GM23338 (cell line): ENCODE measurements around the gene LEMD1. TPM values are rescaled to one million over a fixed set of nuclear protein-coding genes. Genes with fewer than 3 reads are reported as not detected.

Experiments
- ATAC-seq: fragments of 200-7000 bp; cut with Tn5 transposase; 3 replicates; pipeline ENCODE4 v1.9.1; 2020
- DNase-seq: peaks from one replicate; pipeline ENCODE4 v3.0.0-alpha.2; 2015; ENCODE audit warnings: low spot score
- H2AFZ ChIP-seq: fragments of 200-600 bp; sonication (generic); 2 replicates; pipeline ENCODE4 v1.8.0; 2016; ENCODE audit warnings: antibody characterized with exemption, mild to moderate bottlenecking, moderate library complexity
- H3F3A ChIP-seq: fragments of 200-600 bp; sonication (generic); replicated peaks from 2 replicates; pipeline ENCODE4 v1.8.0; 2017; ENCODE audit warnings: antibody characterized with exemption, mixed run types, low read depth
- H3K27ac ChIP-seq: fragments of 200-600 bp; sonication (generic); 2 replicates; pipeline ENCODE4 v1.6.1; 2016; ENCODE audit warnings: low read depth
- H3K27me3 ChIP-seq: fragments of 200-600 bp; sonication (generic); 2 replicates; pipeline ENCODE4 v1.8.0; 2016; ENCODE audit warnings: mild to moderate bottlenecking, mixed run types, moderate library complexity; ENCODE audit not compliant: insufficient read depth
- H3K36me3 ChIP-seq: fragments of 200-600 bp; sonication (generic); 2 replicates; pipeline ENCODE4 v1.8.0; 2016; ENCODE audit warnings: mild to moderate bottlenecking; ENCODE audit not compliant: insufficient read depth
- H3K4me1 ChIP-seq: fragments of 200-600 bp; sonication (generic); 2 replicates; pipeline ENCODE4 v1.8.0; 2016; ENCODE audit warnings: mild to moderate bottlenecking, moderate library complexity; ENCODE audit not compliant: insufficient read depth
- H3K4me2 ChIP-seq: fragments of 200-600 bp; sonication (generic); 2 replicates; pipeline ENCODE4 v1.7.1; 2017; ENCODE audit warnings: mixed run types
- H3K4me3 ChIP-seq: fragments of 200-600 bp; sonication (generic); 2 replicates; pipeline ENCODE4 v1.6.1; 2016; ENCODE audit warnings: mixed run types
- H3K79me2 ChIP-seq: fragments of 200-600 bp; sonication (generic); replicated peaks from 2 replicates; pipeline ENCODE4 v1.8.0; 2017; ENCODE audit warnings: mild to moderate bottlenecking; ENCODE audit not compliant: insufficient read depth
- H3K9me2 ChIP-seq: fragments of 200-600 bp; sonication (generic); 2 replicates; pipeline ENCODE4 v1.8.0; 2017; ENCODE audit not compliant: insufficient read depth
- H4K20me1 ChIP-seq: fragments of 200-600 bp; sonication (generic); replicated peaks from 2 replicates; pipeline ENCODE4 v1.8.0; 2017; ENCODE audit warnings: mild to moderate bottlenecking; ENCODE audit not compliant: insufficient read depth
- H3K27ac Mint-ChIP-seq: 2 replicates; pipeline ENCODE4 v1.8.0; 2020; ENCODE audit warnings: inconsistent platforms, mild to moderate bottlenecking, moderate library complexity, mixed read lengths
- H3K27me3 Mint-ChIP-seq: 3 replicates; pipeline ENCODE4 v1.8.0; 2022; ENCODE audit warnings: low read depth, mild to moderate bottlenecking, moderate library complexity, mixed read lengths, inconsistent platforms; ENCODE audit not compliant: insufficient read depth, poor library complexity
- H3K36me3 Mint-ChIP-seq: 3 replicates; pipeline ENCODE4 v1.8.0; 2021; ENCODE audit warnings: low read depth, mild to moderate bottlenecking, inconsistent platforms, moderate library complexity, mixed read lengths
- H3K4me1 Mint-ChIP-seq: 3 replicates; pipeline ENCODE4 v1.8.0; 2020; ENCODE audit warnings: mild to moderate bottlenecking, inconsistent platforms, mixed read lengths
- H3K4me3 Mint-ChIP-seq: 3 replicates; pipeline ENCODE4 v1.8.0; 2021; ENCODE audit warnings: moderate library complexity, mild to moderate bottlenecking, inconsistent platforms, mixed read lengths
- H3K9me3 Mint-ChIP-seq: 3 replicates; pipeline ENCODE4 v1.8.0; 2020; ENCODE audit warnings: moderate library complexity, mild to moderate bottlenecking, inconsistent platforms, mixed read lengths
- CREB1 ChIP-seq: fragments of 250-450 bp; sonication (Bioruptor Pico); IDR thresholded peaks from 2 replicates; pipeline ENCODE4 v1.5.0; 2020; ENCODE audit warnings: low read depth, mild to moderate bottlenecking, moderate library complexity
- ETS1 ChIP-seq: IDR thresholded peaks from 2 replicates; pipeline ENCODE4 v1.6.1; 2016; ENCODE audit warnings: antibody characterized with exemption
- EZH2 ChIP-seq: fragments of 200-600 bp; sonication (generic); IDR thresholded peaks from one replicate; pipeline ENCODE4 v1.8.0; 2017; ENCODE audit warnings: antibody characterized with exemption, mild to moderate bottlenecking, low read depth; ENCODE audit not compliant: unreplicated experiment
- EZH2phosphoT487 ChIP-seq: fragments of 200-600 bp; sonication (generic); IDR thresholded peaks from one replicate; pipeline ENCODE4 v1.8.1; 2018; ENCODE audit warnings: antibody characterized with exemption; ENCODE audit not compliant: unreplicated experiment
- JUNB ChIP-seq: IDR thresholded peaks from one replicate; pipeline ENCODE4 v1.6.1; 2016; ENCODE audit warnings: antibody characterized with exemption; ENCODE audit not compliant: unreplicated experiment
- NANOG ChIP-seq: IDR thresholded peaks from 2 replicates; pipeline ENCODE4 v1.6.1; 2016; ENCODE audit warnings: antibody characterized with exemption, borderline replicate concordance
- POLR2AphosphoS5 ChIP-seq: IDR thresholded peaks from 2 replicates; pipeline ENCODE4 v1.6.1; 2016; ENCODE audit warnings: antibody characterized with exemption, low read depth
- STAT1 ChIP-seq: IDR thresholded peaks from one replicate; pipeline ENCODE4 v1.6.1; 2016; ENCODE audit warnings: antibody characterized with exemption; ENCODE audit not compliant: unreplicated experiment
- ZNF114 ChIP-seq: fragments of 250-450 bp; sonication (Bioruptor Pico); IDR thresholded peaks from 2 replicates; pipeline ENCODE4 v1.5.0; 2020; ENCODE audit warnings: mild to moderate bottlenecking, moderate library complexity
- ZNF331 ChIP-seq: fragments of 250-450 bp; sonication (Bioruptor Pico); IDR thresholded peaks from 2 replicates; pipeline ENCODE4 v1.5.0; 2020; ENCODE audit warnings: low read depth, mild to moderate bottlenecking, moderate library complexity
- polyA plus RNA-seq: library from polyadenylated mRNA; unstranded; fragments of >200 nt; fragmentation: Nextera tagmentation; extraction: Ambion mirVana; gene quantifications from 2 replicates; pipeline ENCODE4 v1.2.1, GENCODE V29; 2016
- total RNA-seq: library from RNA; depleted of rRNA; stranded (reverse); fragments of >200 nt; shearing (Covaris generic); gene quantifications from 2 replicates; pipeline ENCODE4 v1.2.3, GENCODE V29; 2014
- TF ChIP-seq, protein P1 (sequence below), 2 experiments: fragments of 200-600 bp in 1 of 2; sonication (generic) in 1 of 2; conservative IDR thresholded peaks; 2 replicates each; pipeline versions ENCODE4 v1.5.1 to v1.6.1; 2016 to 2017; ENCODE audit warnings: antibody characterized with exemption in 2 of 2, low read depth in 2 of 2, mild to moderate bottlenecking in 2 of 2, moderate library complexity in 1 of 2
- TF ChIP-seq, protein P2 (sequence below): IDR thresholded peaks from one replicate; pipeline ENCODE4 v1.6.1; 2018; ENCODE audit warnings: antibody characterized with exemption; ENCODE audit not compliant: unreplicated experiment

The LEMD1 gene
- total and polyA plus RNA-seq, 2 experiments from 2014 or later: 4.7 to 10.7 TPM

DNA sequence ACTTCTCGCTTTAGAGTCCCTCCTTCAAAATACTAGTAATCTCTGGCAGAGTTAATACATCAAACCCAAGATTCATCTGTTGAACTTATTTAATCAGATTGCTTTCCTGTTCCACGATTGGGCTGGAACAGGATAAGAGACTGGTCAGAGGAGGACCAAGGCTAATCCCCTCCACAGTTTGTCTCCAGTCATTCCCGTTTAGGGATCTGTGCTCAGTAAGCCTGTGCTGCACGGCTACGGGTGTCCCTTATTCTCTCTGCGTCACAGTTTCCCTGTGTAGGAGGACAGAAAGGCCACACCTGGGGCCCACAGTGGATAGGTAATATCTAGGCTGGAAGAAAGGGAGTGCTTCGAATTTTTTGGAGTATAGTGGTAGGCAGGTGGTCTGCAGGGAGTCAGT, 83.8 kb downstream of the LEMD1 start:
- Histone ChIP-seq H2AFZ (no peak overlapping the region), H3K79me2 (no peaks in the 10 kb centered on the region), H3K9me2 (no peaks in the 10 kb centered on the region), H3F3A (0 out of 2 replicates have a peak, but pooled peaks cover 3% of the 10 kb centered on the region), H3K27me3 (peaks cover 13% of the 10 kb centered on the region), H3K4me1 (peaks cover 8% of the 10 kb centered on the region; the same call in 1 of the 2 replicates), H3K4me3 (no peak overlapping the region), H3K4me2 (no peak overlapping the region), H4K20me1 (no peaks in the 10 kb centered on the region), H3K27ac (no peak overlapping the region), H3K36me3 (no peaks in the 10 kb centered on the region)
- Mint-ChIP-seq H3K27me3 (peaks cover 36% of the 10 kb centered on the region), H3K27ac (no peak overlapping the region), H3K9me3 (no peaks in the 10 kb centered on the region), H3K4me3 (no peak overlapping the region), H3K4me1 (peaks cover 23% of the 10 kb centered on the region), H3K36me3 (no peaks in the 10 kb centered on the region)
- ATAC-seq (no peak), DNase-seq (no peak)
- TF ChIP-seq ZNF331 (CRISPR knock-in tag) (no peak), CREB1 (CRISPR knock-in tag) (no peak), STAT1 (no peak), EZH2 (no peak), ZNF114 (CRISPR knock-in tag) (no peak), JUNB (no peak), NANOG (no peak)
- TF ChIP-seq, protein P1, sequence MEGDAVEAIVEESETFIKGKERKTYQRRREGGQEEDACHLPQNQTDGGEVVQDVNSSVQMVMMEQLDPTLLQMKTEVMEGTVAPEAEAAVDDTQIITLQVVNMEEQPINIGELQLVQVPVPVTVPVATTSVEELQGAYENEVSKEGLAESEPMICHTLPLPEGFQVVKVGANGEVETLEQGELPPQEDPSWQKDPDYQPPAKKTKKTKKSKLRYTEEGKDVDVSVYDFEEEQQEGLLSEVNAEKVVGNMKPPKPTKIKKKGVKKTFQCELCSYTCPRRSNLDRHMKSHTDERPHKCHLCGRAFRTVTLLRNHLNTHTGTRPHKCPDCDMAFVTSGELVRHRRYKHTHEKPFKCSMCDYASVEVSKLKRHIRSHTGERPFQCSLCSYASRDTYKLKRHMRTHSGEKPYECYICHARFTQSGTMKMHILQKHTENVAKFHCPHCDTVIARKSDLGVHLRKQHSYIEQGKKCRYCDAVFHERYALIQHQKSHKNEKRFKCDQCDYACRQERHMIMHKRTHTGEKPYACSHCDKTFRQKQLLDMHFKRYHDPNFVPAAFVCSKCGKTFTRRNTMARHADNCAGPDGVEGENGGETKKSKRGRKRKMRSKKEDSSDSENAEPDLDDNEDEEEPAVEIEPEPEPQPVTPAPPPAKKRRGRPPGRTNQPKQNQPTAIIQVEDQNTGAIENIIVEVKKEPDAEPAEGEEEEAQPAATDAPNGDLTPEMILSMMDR (conservative IDR thresholded peaks at IDR 0.05; ENCODE audit: low read depth in 2 of 2): no peak

- H3K4me2 ChIP-seq: no peak overlapping the region
- H3K36me3 ChIP-seq: no peaks in the 10 kb centered on the region
- no peak overlapping the region for H3K27ac ChIP-seq
- H3K79me2 ChIP-seq: no peaks in the 10 kb centered on the region
- Mint-ChIP-seq H3K4me3 (no peak overlapping the region; the same call in 2 of the 3 replicates), H3K4me1 (peaks cover 23% of the 10 kb centered on the region), H3K27me3 (peaks cover 31% of the 10 kb centered on the region), H3K27ac (no peak overlapping the region; the same call in 1 of the 2 replicates), H3K36me3 (no peaks in the 10 kb centered on the region), H3K9me3 (no peaks in the 10 kb centered on the region)
- no peaks in the 10 kb centered on the region for H4K20me1 ChIP-seq
- no peak overlapping the region for H2AFZ ChIP-seq
- H3K4me3 ChIP-seq: no peak overlapping the region
- ATAC-seq (no peak), DNase-seq (no peak)
- no peaks in the 10 kb centered on the region for H3K9me2 ChIP-seq
- peaks cover 8% of the 10 kb centered on the region; the same call in 1 of the 2 replicates for H3K4me1 ChIP-seq
- H3F3A ChIP-seq: 0 out of 2 replicates have a peak, but pooled peaks cover 3% of the 10 kb centered on the region
- peaks cover 8% of the 10 kb centered on the region for H3K27me3 ChIP-seq
- no peak for TF ChIP-seq CREB1 (CRISPR knock-in tag)
- TF ChIP-seq, protein P1 (conservative IDR thresholded peaks at IDR 0.05; ENCODE audit: low read depth in 2 of 2): no peak
- no peak for TF ChIP-seq JUNB
- TF ChIP-seq ZNF331 (CRISPR knock-in tag): no peak
- TF ChIP-seq, protein P2, sequence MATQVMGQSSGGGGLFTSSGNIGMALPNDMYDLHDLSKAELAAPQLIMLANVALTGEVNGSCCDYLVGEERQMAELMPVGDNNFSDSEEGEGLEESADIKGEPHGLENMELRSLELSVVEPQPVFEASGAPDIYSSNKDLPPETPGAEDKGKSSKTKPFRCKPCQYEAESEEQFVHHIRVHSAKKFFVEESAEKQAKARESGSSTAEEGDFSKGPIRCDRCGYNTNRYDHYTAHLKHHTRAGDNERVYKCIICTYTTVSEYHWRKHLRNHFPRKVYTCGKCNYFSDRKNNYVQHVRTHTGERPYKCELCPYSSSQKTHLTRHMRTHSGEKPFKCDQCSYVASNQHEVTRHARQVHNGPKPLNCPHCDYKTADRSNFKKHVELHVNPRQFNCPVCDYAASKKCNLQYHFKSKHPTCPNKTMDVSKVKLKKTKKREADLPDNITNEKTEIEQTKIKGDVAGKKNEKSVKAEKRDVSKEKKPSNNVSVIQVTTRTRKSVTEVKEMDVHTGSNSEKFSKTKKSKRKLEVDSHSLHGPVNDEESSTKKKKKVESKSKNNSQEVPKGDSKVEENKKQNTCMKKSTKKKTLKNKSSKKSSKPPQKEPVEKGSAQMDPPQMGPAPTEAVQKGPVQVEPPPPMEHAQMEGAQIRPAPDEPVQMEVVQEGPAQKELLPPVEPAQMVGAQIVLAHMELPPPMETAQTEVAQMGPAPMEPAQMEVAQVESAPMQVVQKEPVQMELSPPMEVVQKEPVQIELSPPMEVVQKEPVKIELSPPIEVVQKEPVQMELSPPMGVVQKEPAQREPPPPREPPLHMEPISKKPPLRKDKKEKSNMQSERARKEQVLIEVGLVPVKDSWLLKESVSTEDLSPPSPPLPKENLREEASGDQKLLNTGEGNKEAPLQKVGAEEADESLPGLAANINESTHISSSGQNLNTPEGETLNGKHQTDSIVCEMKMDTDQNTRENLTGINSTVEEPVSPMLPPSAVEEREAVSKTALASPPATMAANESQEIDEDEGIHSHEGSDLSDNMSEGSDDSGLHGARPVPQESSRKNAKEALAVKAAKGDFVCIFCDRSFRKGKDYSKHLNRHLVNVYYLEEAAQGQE: no peak
- TF ChIP-seq EZH2: no peak
- TF ChIP-seq POLR2AphosphoS5: no peak
- TF ChIP-seq ZNF114 (CRISPR knock-in tag): no peak
- no peak for TF ChIP-seq EZH2phosphoT487
- no peak for TF ChIP-seq STAT1
- no peak for TF ChIP-seq NANOG
- no peak for TF ChIP-seq ETS1
Observed at GRCh38 chr1:205337481-205337880, 84.4 kb downstream of the LEMD1 start.
